Activated naive CD8-positive, alpha-beta T cell treated with anti-CD3 and anti-CD28 coated beads for 36 hours (primary cell): ENCODE data around the gene L3MBTL2. TPM values are rescaled to one million over a fixed set of nuclear protein-coding genes. Genes with fewer than 3 reads are reported as not detected.

Experiments used
- DNase-seq: peaks from one replicate; pipeline ENCODE4 v3.0.0; 2021
- H3K27ac Mint-ChIP-seq: one replicate; pipeline ENCODE4 v1.8.0; 2022; ENCODE audit warnings: mild to moderate bottlenecking, moderate library complexity, mixed read lengths
- H3K27me3 Mint-ChIP-seq: one replicate; pipeline ENCODE4 v1.8.0; 2022; ENCODE audit warnings: mild to moderate bottlenecking, mixed read lengths
- H3K36me3 Mint-ChIP-seq: one replicate; pipeline ENCODE4 v1.8.0; 2021; ENCODE audit warnings: mild to moderate bottlenecking, mixed read lengths
- H3K4me1 Mint-ChIP-seq: one replicate; pipeline ENCODE4 v1.8.0; 2021; ENCODE audit warnings: mixed read lengths
- H3K4me3 Mint-ChIP-seq: one replicate; pipeline ENCODE4 v1.8.0; 2022; ENCODE audit warnings: mild to moderate bottlenecking, moderate library complexity, mixed read lengths
- H3K9me3 Mint-ChIP-seq: one replicate; pipeline ENCODE4 v1.8.0; 2022; ENCODE audit warnings: mixed read lengths
- total RNA-seq, 2 experiments: library from RNA; stranded (reverse); gene quantifications; one replicate each; pipeline ENCODE4 v1.2.3, GENCODE V29; 2021

Gene L3MBTL2
- total RNA-seq, 2 experiments from 2014 or later = 40.8 to 46.6 TPM

GRCh38 chr22:41229730-41230400 lies 24.8 kb downstream of the L3MBTL2 start:
- DNase-seq = no peak
- Mint-ChIP-seq H3K4me3 (no peak overlapping the region), H3K4me1 (no peaks in the 10 kb centered on the region), H3K9me3 (no peaks in the 10 kb centered on the region), H3K27ac (no peak overlapping the region), H3K36me3 (peaks cover 7% of the 10 kb centered on the region), H3K27me3 (no peaks in the 10 kb centered on the region)

DNA sequence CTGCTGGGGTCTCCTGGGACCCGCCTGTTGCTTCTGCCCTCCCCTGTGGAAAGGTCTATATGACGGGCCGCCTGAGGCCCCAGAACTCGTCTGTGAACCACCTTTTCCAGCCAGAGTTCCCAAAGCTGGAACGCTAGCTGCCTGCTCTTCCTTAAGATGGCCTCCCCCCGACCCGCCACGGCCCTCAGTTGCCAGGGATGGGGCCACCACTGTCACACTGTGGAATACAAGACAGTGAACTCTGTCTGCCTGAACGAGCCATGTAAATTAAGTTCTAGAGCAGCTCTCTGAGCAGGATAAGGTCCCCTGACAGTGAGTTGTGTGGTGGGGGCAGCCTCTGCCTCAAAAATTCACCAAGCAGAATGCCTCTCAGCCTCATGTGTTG lies 25.3 kb downstream of the L3MBTL2 start:
- Mint-ChIP-seq H3K27me3 (no peaks in the 10 kb centered on the region), H3K4me3 (no peak overlapping the region), H3K9me3 (no peaks in the 10 kb centered on the region), H3K4me1 (no peaks in the 10 kb centered on the region), H3K36me3 (peaks cover 6% of the 10 kb centered on the region), H3K27ac (no peak overlapping the region)
- no peak for DNase-seq

DNA sequence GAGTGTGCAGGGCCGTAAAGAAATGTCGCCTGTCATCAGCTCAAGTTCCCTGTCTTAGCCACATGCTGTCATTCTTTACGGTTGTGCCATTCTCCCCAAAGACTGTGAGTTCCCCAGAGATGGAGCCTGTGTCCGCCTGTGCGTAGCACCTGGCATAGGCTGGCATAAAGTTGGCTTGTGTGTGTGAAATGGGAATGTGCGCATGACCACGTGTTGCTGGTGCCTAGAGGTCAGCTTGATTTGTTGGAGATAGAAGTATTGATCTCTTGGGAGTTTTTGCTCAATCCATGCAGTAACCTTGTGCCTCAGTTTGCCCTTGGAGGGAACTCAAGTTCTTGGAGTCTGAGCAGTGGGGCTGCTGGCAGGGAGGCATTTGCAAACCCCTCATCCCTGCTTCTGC lies 26.3 kb downstream of the L3MBTL2 start:
- Mint-ChIP-seq H3K36me3 (peaks cover 4% of the 10 kb centered on the region), H3K4me1 (no peaks in the 10 kb centered on the region), H3K4me3 (no peak overlapping the region), H3K27ac (no peak overlapping the region), H3K27me3 (no peaks in the 10 kb centered on the region), H3K9me3 (no peaks in the 10 kb centered on the region)
- no peak for DNase-seq

DNA sequence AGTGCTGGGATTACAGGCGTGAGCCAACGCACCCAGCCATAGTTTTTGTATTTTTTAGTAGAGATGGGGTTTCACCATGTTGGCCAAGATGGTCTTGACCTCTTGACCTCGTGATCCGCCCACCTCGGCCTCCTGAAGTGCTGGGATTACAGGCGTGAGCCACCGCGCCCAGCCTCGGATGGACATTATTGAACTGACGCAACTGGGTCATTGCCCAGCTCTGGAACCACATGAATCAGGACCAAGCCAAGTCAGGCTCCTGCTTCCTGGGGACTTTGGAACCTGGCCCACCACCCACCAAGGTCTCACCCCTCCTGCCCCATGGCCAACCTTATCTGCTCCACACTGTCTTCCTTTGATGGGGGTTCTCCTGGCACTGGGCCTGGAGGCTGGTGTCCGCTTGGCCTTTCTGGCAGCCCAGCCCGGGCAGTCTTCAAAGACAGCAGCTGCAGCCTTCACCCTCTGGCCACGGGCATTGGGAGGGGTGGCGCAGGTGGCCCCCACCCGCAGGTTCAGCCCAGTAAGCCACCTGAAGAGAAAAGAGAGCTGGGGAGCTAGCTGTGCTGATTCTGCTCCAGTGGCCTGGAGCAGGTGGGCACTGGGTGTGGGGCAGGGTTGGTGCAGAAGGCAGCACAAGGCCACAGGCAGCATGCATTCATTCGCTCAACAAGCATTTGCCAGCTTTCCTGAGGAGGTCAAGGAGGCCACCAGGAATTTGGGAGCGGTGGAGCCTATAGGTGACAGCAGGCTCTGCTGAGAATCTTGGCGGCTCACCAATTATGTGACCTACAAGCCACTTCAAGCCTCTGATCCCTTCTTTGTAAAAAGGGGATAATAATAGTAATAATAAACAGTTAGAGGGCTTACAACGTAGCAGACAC lies 29.9 kb downstream of the L3MBTL2 start:
- Mint-ChIP-seq H3K36me3 (no peaks in the 10 kb centered on the region), H3K27me3 (no peaks in the 10 kb centered on the region), H3K27ac (no peak overlapping the region), H3K4me1 (peaks cover 2% of the 10 kb centered on the region), H3K9me3 (no peaks in the 10 kb centered on the region), H3K4me3 (no peak overlapping the region)
- DNase-seq = no peak

GRCh38 chr22:41237036-41237706 lies 32.1 kb downstream of the L3MBTL2 start:
- Mint-ChIP-seq H3K36me3 (no peaks in the 10 kb centered on the region), H3K27ac (no peak overlapping the region), H3K4me1 (peaks cover 2% of the 10 kb centered on the region), H3K4me3 (peak overlapping the region; percentile 53), H3K9me3 (no peaks in the 10 kb centered on the region), H3K27me3 (no peaks in the 10 kb centered on the region)
- DNase-seq = no peak

GRCh38 chr22:41237707-41238569 lies 32.8 kb downstream of the L3MBTL2 start:
- Mint-ChIP-seq H3K27me3 (no peaks in the 10 kb centered on the region), H3K36me3 (no peaks in the 10 kb centered on the region), H3K4me1 (peaks cover 2% of the 10 kb centered on the region), H3K4me3 (peak overlapping the region; percentile 53), H3K9me3 (no peaks in the 10 kb centered on the region), H3K27ac (no peak overlapping the region)
- peak; percentile 86 for DNase-seq

DNA sequence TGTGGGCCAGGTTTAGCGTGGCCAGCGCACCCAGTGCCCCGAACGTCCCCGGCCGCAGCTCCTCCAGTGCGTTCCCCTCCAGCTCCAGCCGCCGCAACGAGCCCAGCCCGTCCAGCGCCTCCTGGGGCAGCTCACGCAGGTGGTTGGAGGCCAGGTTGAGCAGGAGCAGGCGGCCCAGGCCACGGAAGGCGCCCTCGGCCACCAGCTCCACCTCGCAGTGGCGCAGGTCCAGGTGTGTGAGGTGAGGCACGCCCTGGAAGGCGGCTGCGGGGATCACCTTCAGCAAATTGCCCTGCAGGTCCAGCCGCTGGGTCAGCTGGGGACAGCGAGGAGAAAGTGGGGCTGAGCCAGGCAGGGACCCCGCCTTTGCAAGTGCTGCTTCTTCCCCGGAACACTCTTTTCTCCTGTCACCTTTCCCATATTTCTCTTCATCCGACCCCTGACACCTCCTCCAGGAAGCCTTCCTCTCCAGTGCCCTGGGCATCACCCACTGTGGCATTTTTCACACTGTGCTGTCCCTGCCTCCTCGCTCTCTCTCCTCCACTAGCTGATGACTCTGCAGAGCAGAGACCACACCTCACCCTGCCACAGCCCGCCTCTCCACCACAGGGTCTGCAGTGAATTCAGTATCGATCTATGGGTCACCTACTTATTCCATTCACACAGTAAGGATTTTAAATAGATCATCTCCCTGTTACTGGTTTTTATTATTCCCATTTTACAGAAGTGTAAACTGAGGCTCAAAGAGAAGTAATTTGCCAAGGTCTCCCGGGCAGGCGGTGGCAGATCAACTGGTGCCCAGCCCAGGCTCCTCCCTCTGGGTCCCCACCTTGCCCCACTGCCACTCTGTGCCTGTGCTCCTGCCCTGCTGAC lies 33.7 kb downstream of the L3MBTL2 start:
- Mint-ChIP-seq H3K27me3 (no peaks in the 10 kb centered on the region), H3K36me3 (peaks cover 2% of the 10 kb centered on the region), H3K4me3 (peak overlapping the region; percentile 9), H3K27ac (no peak overlapping the region), H3K4me1 (peaks cover 2% of the 10 kb centered on the region), H3K9me3 (no peaks in the 10 kb centered on the region)
- DNase-seq = no peak

DNA sequence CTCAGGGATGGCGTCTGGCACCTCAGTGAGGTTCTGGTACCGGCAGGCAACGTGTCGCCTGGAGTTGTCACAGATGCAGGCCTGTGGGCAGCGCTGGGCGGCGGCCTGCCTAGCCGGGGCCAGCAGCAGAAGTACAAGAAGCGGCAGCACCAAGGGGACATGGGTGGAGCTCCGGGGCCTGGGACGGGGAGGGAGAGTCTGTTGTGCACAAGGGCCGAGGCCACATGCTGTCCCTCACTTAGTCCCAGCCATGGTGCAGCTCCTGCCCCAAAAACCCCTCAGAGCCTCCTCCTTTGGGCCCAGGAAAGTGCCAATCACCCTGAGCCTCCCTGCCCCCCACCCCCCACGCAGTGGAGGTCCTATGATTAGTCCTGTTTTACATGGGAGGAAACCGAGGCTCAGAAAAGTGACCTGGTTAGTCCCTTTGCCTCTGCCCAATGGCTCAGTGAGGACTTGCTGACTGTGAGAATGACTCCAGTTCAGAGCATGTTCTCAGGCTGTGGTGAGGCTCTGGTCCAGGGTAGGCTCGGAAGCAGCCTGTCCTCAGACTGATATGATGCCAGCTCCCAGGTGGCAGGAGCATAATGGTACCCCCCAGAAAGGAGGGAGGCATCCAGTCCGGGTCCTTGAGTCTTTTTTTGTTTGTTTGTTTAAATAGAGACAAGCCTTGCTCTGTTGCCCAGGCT lies 34.5 kb downstream of the L3MBTL2 start:
- H3K27me3 Mint-ChIP-seq = no peaks in the 10 kb centered on the region
- no peak overlapping the region for H3K4me3 Mint-ChIP-seq
- no peak for DNase-seq
- H3K27ac Mint-ChIP-seq = no peak overlapping the region
- peaks cover 2% of the 10 kb centered on the region for H3K4me1 Mint-ChIP-seq
- no peaks in the 10 kb centered on the region for H3K9me3 Mint-ChIP-seq
- H3K36me3 Mint-ChIP-seq = peaks cover 2% of the 10 kb centered on the region

GRCh38 chr22:41240377-41241132 lies 35.4 kb downstream of the L3MBTL2 start, which contains the start of gene CHADL:
TSS of gene CHADL (minus strand) at chr22:41240931. CDS start at chr22:41240881, 50 bp downstream.
- Mint-ChIP-seq H3K36me3 (peaks cover 2% of the 10 kb centered on the region), H3K9me3 (no peaks in the 10 kb centered on the region), H3K4me1 (peaks cover 2% of the 10 kb centered on the region), H3K27ac (no peak within 1 kb of the TSS), H3K4me3 (no peak within 1 kb of the TSS), H3K27me3 (no peaks in the 10 kb centered on the region)
- no peak for DNase-seq

- Mint-ChIP-seq H3K9me3 (no peaks in the 10 kb centered on the region), H3K4me1 (peaks cover 2% of the 10 kb centered on the region), H3K27me3 (no peaks in the 10 kb centered on the region), H3K36me3 (peaks cover 2% of the 10 kb centered on the region), H3K27ac (no peak overlapping the region), H3K4me3 (no peak overlapping the region)
- DNase-seq = no peak
Observed at GRCh38 chr22:41241133-41241676, 36.1 kb downstream of the L3MBTL2 start.

DNA sequence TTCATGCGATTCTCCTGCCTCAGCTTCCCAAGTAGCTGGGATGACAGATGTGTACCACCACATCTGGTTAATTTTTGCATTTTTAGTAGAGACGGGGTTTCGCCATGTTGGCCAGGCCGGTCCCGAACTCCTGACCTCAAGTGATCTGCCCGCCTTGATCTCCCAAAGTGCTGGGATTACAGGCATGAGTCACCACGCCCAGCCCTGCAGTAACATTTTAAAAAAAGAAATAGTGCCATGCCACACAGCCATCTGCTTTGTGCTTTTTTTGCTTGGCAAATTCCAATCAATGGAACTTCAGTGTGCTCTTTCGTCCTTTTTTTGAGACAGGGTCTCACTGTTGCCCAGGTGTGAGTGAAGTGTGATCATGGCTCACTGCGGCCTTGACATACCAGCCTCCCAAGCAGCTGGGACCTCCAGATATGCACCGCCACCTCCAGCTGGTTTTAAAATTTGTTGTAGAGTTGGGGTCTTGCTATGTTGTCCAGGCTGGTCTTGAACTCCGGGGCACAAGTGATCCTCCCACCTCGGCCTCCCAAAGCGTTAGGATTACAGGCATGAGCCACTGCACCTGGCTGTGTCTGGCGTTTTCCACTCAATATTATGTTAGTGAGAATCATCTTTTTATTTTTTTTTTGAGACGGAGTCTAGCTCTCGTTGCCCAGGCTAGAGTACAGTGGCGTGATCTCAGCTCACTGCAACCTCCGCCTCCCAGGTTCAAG lies 37.4 kb downstream of the L3MBTL2 start:
- Mint-ChIP-seq H3K36me3 (peaks cover 4% of the 10 kb centered on the region), H3K4me1 (no peaks in the 10 kb centered on the region), H3K27me3 (no peaks in the 10 kb centered on the region), H3K27ac (no peak overlapping the region), H3K9me3 (no peaks in the 10 kb centered on the region), H3K4me3 (no peak overlapping the region)
- DNase-seq = no peak

DNA sequence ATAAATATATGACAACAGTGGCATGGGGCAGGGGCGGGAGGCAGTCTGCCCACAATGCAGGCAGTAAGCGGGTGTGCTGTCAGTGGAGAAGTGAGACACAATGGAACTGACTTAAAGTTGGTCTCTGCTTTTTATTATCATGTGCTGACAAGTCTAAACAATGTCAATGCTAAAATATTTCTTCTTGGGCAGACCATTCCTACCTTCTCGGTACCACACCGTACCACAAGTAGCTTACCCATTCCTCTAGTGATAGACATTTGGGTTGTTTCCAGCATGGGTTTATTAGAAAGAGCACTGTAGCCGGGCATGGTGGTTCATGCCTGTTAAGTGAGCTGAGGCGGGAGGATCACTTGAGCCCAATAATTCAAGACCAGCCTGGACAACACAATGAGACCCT lies 38.2 kb downstream of the L3MBTL2 start:
- Mint-ChIP-seq H3K27ac (no peak overlapping the region), H3K27me3 (no peaks in the 10 kb centered on the region), H3K4me1 (no peaks in the 10 kb centered on the region), H3K36me3 (peaks cover 6% of the 10 kb centered on the region), H3K9me3 (no peaks in the 10 kb centered on the region), H3K4me3 (no peak overlapping the region)
- no peak for DNase-seq
